Karpas-422 (cell line): ENCODE results near the gene GALNT6. TPM values are rescaled to one million over a fixed set of nuclear protein-coding genes. Genes with fewer than 3 reads are reported as not detected.
A peak's percentile ranks its signal among the peaks of the same experiment; 100 is the strongest.
"Not testable (repeated sequence)": the region's sequence is repeated elsewhere in the genome, so short reads cannot be mapped to it uniquely, and the experiment has no call there.

ENCODE experiments used
- DNase-seq: peaks from one replicate; pipeline ENCODE4 v3.0.0-alpha.2; 2015
- H2AFZ ChIP-seq: fragments of 200-600 bp; sonication (generic); 2 replicates; pipeline ENCODE4 v1.6.1; 2014; ENCODE audit warnings: antibody characterized with exemption, low read length, mixed read lengths
- H3K27ac ChIP-seq: fragments of 200-600 bp; sonication (generic); 2 replicates; pipeline ENCODE4 v1.5.1; 2014; ENCODE audit warnings: mild to moderate bottlenecking, low read length, moderate library complexity
- H3K27me3 ChIP-seq: fragments of 200-600 bp; sonication (generic); 2 replicates; pipeline ENCODE4 v1.6.1; 2014; ENCODE audit warnings: low read length, mixed read lengths
- H3K36me3 ChIP-seq: fragments of 200-600 bp; sonication (generic); 2 replicates; pipeline ENCODE4 v1.6.1; 2014; ENCODE audit warnings: low read length, mixed read lengths; ENCODE audit not compliant: insufficient read depth
- H3K4me1 ChIP-seq: fragments of 200-600 bp; sonication (generic); 2 replicates; pipeline ENCODE4 v1.6.1; 2014; ENCODE audit warnings: mild to moderate bottlenecking, low read length, mixed read lengths
- H3K4me2 ChIP-seq: fragments of 200-600 bp; sonication (generic); 2 replicates; pipeline ENCODE4 v1.6.1; 2014; ENCODE audit warnings: low read length, low read depth, mild to moderate bottlenecking; ENCODE audit not compliant: poor library complexity, severe bottlenecking
- H3K4me3 ChIP-seq: fragments of 200-600 bp; sonication (generic); 2 replicates; pipeline ENCODE4 v1.5.1; 2014; ENCODE audit warnings: mild to moderate bottlenecking, antibody characterized with exemption, low read length, mixed read lengths
- H3K79me2 ChIP-seq: fragments of 200-600 bp; sonication (generic); 2 replicates; pipeline ENCODE4 v1.6.1; 2014; ENCODE audit warnings: mild to moderate bottlenecking, low read length, mixed read lengths
- H3K9ac ChIP-seq: fragments of 200-600 bp; sonication (generic); 2 replicates; pipeline ENCODE4 v1.6.0; 2014; ENCODE audit warnings: low read length
- H3K9me2 ChIP-seq: fragments of 200-600 bp; sonication (generic), shearing (Covaris generic); replicated peaks from 2 replicates; pipeline ENCODE4 v1.6.0; 2014; ENCODE audit warnings: mild to moderate bottlenecking, low read length, moderate library complexity; ENCODE audit not compliant: insufficient read depth
- H3K9me3 ChIP-seq: fragments of 300-700, 200-600 bp; sonication (generic); 2 replicates; pipeline ENCODE4 v1.6.1; 2014; ENCODE audit warnings: low read length, mixed read lengths
- H4K20me1 ChIP-seq: fragments of 200-600 bp; sonication (generic); 2 replicates; pipeline ENCODE4 v1.6.1; 2014; ENCODE audit warnings: mild to moderate bottlenecking, antibody characterized with exemption, low read length, low read depth; ENCODE audit not compliant: insufficient read depth
- total RNA-seq: library from RNA; depleted of rRNA; stranded (reverse); fragments of >200 nt; shearing (Covaris generic); gene quantifications from 2 replicates; pipeline ENCODE4 v1.2.3, GENCODE V29; 2014; ENCODE audit warnings: low replicate concordance

The GALNT6 gene
- total RNA-seq, 1 experiment from 2014 or later = 9.1 TPM

GRCh38 chr12:51348116-51348515 is 43.1 kb downstream of the GALNT6 start:
- Histone ChIP-seq H3K9me2 (no peaks in the 10 kb centered on the region), H3K27me3 (no peaks in the 10 kb centered on the region), H3K27ac (no peak overlapping the region), H3K4me2 (no peak overlapping the region), H3K79me2 (no peaks in the 10 kb centered on the region), H3K9ac (no peak overlapping the region), H3K36me3 (no peaks in the 10 kb centered on the region), H3K9me3 (no peaks in the 10 kb centered on the region), H2AFZ (no peak overlapping the region), H4K20me1 (no peaks in the 10 kb centered on the region), H3K4me3 (no peak overlapping the region), H3K4me1 (peaks cover 13% of the 10 kb centered on the region)
- DNase-seq = no peak

- no peak within 1 kb of the TSS for H2AFZ ChIP-seq
- H3K36me3 ChIP-seq = no peaks in the 10 kb centered on the region
- no peak within 1 kb of the TSS for H3K9ac ChIP-seq
- peaks cover 19% of the 10 kb centered on the region for H3K4me1 ChIP-seq
- no peaks in the 10 kb centered on the region for H4K20me1 ChIP-seq
- H3K9me3 ChIP-seq = no peaks in the 10 kb centered on the region
- no peak for DNase-seq
- H3K79me2 ChIP-seq = no peaks in the 10 kb centered on the region
- H3K4me3 ChIP-seq = no peak within 1 kb of the TSS
- H3K27ac ChIP-seq = no peak within 1 kb of the TSS
- H3K27me3 ChIP-seq = no peaks in the 10 kb centered on the region
- H3K9me2 ChIP-seq = no peaks in the 10 kb centered on the region
- no peak within 1 kb of the TSS for H3K4me2 ChIP-seq
Observed at GRCh38 chr12:51346581-51346980, 44.6 kb downstream of the GALNT6 start, which contains the start of gene CELA1. TSS of gene CELA1 (minus strand) at chr12:51346679. CDS start at chr12:51346638, 41 bp downstream.

GRCh38 chr12:51345681-51346080 is 45.5 kb downstream of the GALNT6 start:
- DNase-seq = no peak
- Histone ChIP-seq H3K9ac (no peak overlapping the region), H3K4me1 (peaks cover 24% of the 10 kb centered on the region), H2AFZ (no peak overlapping the region), H3K36me3 (no peaks in the 10 kb centered on the region), H3K27ac (no peak overlapping the region), H3K9me3 (no peaks in the 10 kb centered on the region), H3K9me2 (no peaks in the 10 kb centered on the region), H3K4me3 (no peak overlapping the region), H4K20me1 (no peaks in the 10 kb centered on the region), H3K79me2 (no peaks in the 10 kb centered on the region), H3K4me2 (no peak overlapping the region), H3K27me3 (no peaks in the 10 kb centered on the region)

- Histone ChIP-seq H3K9me3 (no peaks in the 10 kb centered on the region), H2AFZ (no peak overlapping the region), H3K27ac (no peak overlapping the region), H3K9me2 (no peaks in the 10 kb centered on the region), H3K4me1 (peaks cover 24% of the 10 kb centered on the region), H3K36me3 (no peaks in the 10 kb centered on the region), H3K9ac (no peak overlapping the region; the same call in 1 of the 2 replicates), H3K27me3 (no peaks in the 10 kb centered on the region), H3K4me2 (no peak overlapping the region), H3K79me2 (no peaks in the 10 kb centered on the region), H3K4me3 (no peak overlapping the region), H4K20me1 (no peaks in the 10 kb centered on the region)
- peak; percentile 50 for DNase-seq
Observed at GRCh38 chr12:51343201-51343600, 48.0 kb downstream of the GALNT6 start.

GRCh38 chr12:51342416-51342815 is 48.8 kb downstream of the GALNT6 start:
- H3K9me2 ChIP-seq = no peaks in the 10 kb centered on the region
- no peak overlapping the region for H3K4me3 ChIP-seq

GRCh38 chr12:51341251-51342007 is 49.8 kb downstream of the GALNT6 start:
- Histone ChIP-seq H2AFZ (no peak overlapping the region), H3K4me3 (no peak overlapping the region)

More at GRCh38 chr12:51342416-51342815, 48.8 kb downstream of the GALNT6 start:
- H2AFZ ChIP-seq = no peak overlapping the region
- no peaks in the 10 kb centered on the region for H3K27me3 ChIP-seq
- H3K4me2 ChIP-seq = no peak overlapping the region
- no peak for DNase-seq
- H3K9ac ChIP-seq = no peak overlapping the region
- no peak overlapping the region for H3K27ac ChIP-seq
- no peaks in the 10 kb centered on the region for H3K9me3 ChIP-seq
- H3K79me2 ChIP-seq = no peaks in the 10 kb centered on the region
- H3K4me1 ChIP-seq = peaks cover 24% of the 10 kb centered on the region
- no peaks in the 10 kb centered on the region for H4K20me1 ChIP-seq
- H3K36me3 ChIP-seq = no peaks in the 10 kb centered on the region

GRCh38 chr12:51339750-51340149 is 51.5 kb downstream of the GALNT6 start:
- Histone ChIP-seq H3K9me2 (no peaks in the 10 kb centered on the region), H3K27ac (no peak overlapping the region), H3K9me3 (no peaks in the 10 kb centered on the region), H3K36me3 (no peaks in the 10 kb centered on the region), H3K4me1 (peaks cover 20% of the 10 kb centered on the region), H3K27me3 (no peaks in the 10 kb centered on the region), H3K9ac (no peak overlapping the region), H3K79me2 (no peaks in the 10 kb centered on the region), H3K4me3 (no peak overlapping the region), H2AFZ (no peak overlapping the region), H4K20me1 (no peaks in the 10 kb centered on the region), H3K4me2 (no peak overlapping the region)
- no peak for DNase-seq

More at GRCh38 chr12:51341251-51342007, 49.8 kb downstream of the GALNT6 start:
- H3K27ac ChIP-seq = no peak overlapping the region
- H3K9ac ChIP-seq = 0 out of 2 replicates have a peak overlapping the region, but pooled peaks have one; percentile 5
- no peaks in the 10 kb centered on the region for H3K27me3 ChIP-seq
- H3K4me1 ChIP-seq = peaks cover 24% of the 10 kb centered on the region
- peak; percentile 91 for DNase-seq
- H3K9me3 ChIP-seq = no peaks in the 10 kb centered on the region
- H3K4me2 ChIP-seq = peak overlapping the region; percentile 27
- no peaks in the 10 kb centered on the region for H3K9me2 ChIP-seq
- H4K20me1 ChIP-seq = no peaks in the 10 kb centered on the region
- H3K36me3 ChIP-seq = no peaks in the 10 kb centered on the region
- H3K79me2 ChIP-seq = no peaks in the 10 kb centered on the region

GRCh38 chr12:51337336-51337735 is 53.9 kb downstream of the GALNT6 start:
- not testable (repeated sequence) for H3K27me3 ChIP-seq, H3K9ac ChIP-seq, H3K9me2 ChIP-seq, H4K20me1 ChIP-seq, H3K9me3 ChIP-seq, H3K4me1 ChIP-seq, H3K4me3 ChIP-seq, H3K4me2 ChIP-seq, H3K79me2 ChIP-seq, H2AFZ ChIP-seq, DNase-seq, H3K27ac ChIP-seq, H3K36me3 ChIP-seq
